Nephron (organoid): ENCODE data around the gene VPS41.

ENCODE experiments used
- H3K27ac Mint-ChIP-seq, 3 experiments: 2 replicates each; pipeline ENCODE4 v1.8.0; 2020; ENCODE audit warnings: mixed read lengths in 3 of 3, mild to moderate bottlenecking in 2 of 3, moderate library complexity in 1 of 3
- H3K27me3 Mint-ChIP-seq: 2 replicates; pipeline ENCODE4 v1.8.0; 2021; ENCODE audit warnings: low read depth, mild to moderate bottlenecking, moderate library complexity, mixed read lengths
- H3K36me3 Mint-ChIP-seq: 2 replicates; pipeline ENCODE4 v1.8.0; 2020; ENCODE audit warnings: low read depth, mixed read lengths
- H3K4me1 Mint-ChIP-seq: 2 replicates; pipeline ENCODE4 v1.8.0; 2020; ENCODE audit warnings: mixed read lengths
- H3K4me3 Mint-ChIP-seq, 3 experiments: 2 replicates each; pipeline ENCODE4 v1.8.0; 2020; ENCODE audit warnings: mild to moderate bottlenecking in 3 of 3, mixed read lengths in 3 of 3, moderate library complexity in 2 of 3
- H3K9me3 Mint-ChIP-seq: 2 replicates; pipeline ENCODE4 v1.8.0; 2020; ENCODE audit warnings: mixed read lengths
- CTCF ChIP-seq, 3 experiments: fragments of 200-600 bp; sonication (generic); IDR thresholded peaks; one replicate each; pipeline ENCODE4 v1.5.0; 2021; ENCODE audit warnings: antibody characterized with exemption in 3 of 3; ENCODE audit not compliant: unreplicated experiment in 3 of 3

The VPS41 gene

GRCh38 chr7:38846280-38846679 is 62.7 kb downstream of the VPS41 start:
- H3K4me1 Mint-ChIP-seq, result no peaks in the 10 kb centered on the region
- no peak for TF ChIP-seq CTCF (IDR thresholded peaks at IDR 0.05; ENCODE audit: unreplicated experiment in 3 of 3)
- H3K27me3 Mint-ChIP-seq, result no peaks in the 10 kb centered on the region
- H3K9me3 Mint-ChIP-seq, result no peaks in the 10 kb centered on the region
- no peaks in the 10 kb centered on the region for H3K36me3 Mint-ChIP-seq
- no peak overlapping the region for H3K4me3 Mint-ChIP-seq
- no peak overlapping the region for H3K27ac Mint-ChIP-seq

DNA sequence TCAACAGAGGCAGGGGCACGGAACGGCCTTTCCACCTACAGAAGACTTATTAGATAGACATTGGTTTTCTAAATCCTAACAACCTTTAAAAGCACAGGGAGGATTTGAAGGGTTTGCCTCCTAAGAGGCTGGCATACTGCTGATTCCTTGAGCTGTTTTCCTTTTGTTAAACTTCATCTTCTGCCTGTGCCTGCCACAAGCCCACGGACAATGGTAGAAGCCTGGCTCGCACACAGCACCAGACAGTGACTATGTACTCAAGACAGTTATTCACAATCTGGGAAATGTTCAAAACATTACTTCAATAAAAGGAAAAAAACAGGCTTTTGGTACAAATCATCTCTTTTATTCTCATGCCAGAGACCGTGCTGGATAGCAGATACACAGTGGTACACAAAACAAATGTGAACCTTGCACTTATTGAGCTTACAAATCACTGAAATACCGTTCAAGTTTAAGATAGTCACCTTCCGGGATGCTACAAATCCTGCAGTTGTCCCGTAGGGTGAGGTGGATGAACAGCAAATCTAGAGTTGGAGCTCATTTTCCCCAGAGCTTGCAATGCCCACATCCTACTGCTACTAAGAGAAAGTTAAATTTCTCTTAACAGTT is 63.9 kb downstream of the VPS41 start:
- no peaks in the 10 kb centered on the region for H3K9me3 Mint-ChIP-seq
- H3K4me3 Mint-ChIP-seq, result no peak overlapping the region
- TF ChIP-seq CTCF (IDR thresholded peaks at IDR 0.05; ENCODE audit: unreplicated experiment in 3 of 3), result no peak
- H3K27me3 Mint-ChIP-seq, result no peaks in the 10 kb centered on the region
- no peak overlapping the region for H3K27ac Mint-ChIP-seq
- no peaks in the 10 kb centered on the region for H3K36me3 Mint-ChIP-seq
- H3K4me1 Mint-ChIP-seq, result peaks cover 2% of the 10 kb centered on the region

DNA sequence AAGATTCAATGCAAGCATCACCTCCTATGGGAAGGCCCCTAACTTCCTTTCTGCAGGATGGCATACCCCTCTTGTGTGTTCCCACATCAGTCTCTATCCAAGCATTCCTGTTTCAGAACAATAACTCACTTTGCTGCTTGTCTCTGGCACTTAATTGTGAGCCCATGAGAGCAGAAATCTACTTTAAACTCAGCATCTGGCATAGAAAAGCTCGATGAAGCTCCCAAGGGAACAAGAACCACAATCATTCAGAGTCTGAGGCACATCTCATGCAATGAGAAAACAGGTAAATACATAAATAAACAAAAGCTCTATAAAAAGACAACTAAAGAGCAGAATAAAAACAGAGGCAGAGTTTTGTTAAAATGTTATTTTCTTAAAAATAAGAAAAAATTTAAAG is 66.2 kb downstream of the VPS41 start:
- H3K4me1 Mint-ChIP-seq, result peaks cover 6% of the 10 kb centered on the region
- no peak for TF ChIP-seq CTCF (IDR thresholded peaks at IDR 0.05; ENCODE audit: unreplicated experiment in 3 of 3)
- H3K4me3 Mint-ChIP-seq, result no peak overlapping the region
- no peaks in the 10 kb centered on the region for H3K9me3 Mint-ChIP-seq
- no peak overlapping the region for H3K27ac Mint-ChIP-seq
- H3K27me3 Mint-ChIP-seq, result no peaks in the 10 kb centered on the region
- H3K36me3 Mint-ChIP-seq, result no peaks in the 10 kb centered on the region

DNA sequence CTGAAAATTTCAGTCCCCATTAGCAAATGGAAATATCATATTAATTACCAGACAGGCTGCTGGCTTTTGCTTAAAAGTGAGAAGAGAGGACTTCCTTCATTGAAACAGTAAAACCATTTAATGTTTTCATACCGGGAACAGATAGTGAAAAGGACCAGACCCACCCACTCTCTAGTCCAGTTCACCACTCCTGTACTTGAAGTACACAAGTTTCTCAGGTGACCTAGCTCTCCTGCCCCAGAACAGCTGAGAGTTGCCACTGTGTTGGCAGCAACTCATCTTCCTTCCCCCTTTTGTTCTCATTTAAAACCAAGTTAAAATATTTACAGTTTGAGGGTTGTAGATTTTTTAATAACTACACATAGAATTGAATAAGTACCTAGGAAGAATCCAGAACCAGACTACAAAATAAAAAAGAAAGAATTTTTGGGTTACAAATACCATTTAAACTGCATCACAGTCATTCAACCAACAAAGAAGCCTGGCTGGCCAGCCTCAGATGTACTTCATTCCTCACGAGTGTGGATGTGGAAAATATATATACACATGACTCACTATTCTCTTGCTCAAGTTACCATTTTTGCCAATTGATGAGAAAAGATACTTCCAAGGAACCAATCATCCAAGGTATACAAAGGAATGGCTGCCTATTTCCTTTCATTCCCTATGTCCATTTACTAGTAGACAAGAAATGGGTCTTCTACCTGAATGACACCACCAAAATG is 68.1 kb downstream of the VPS41 start:
- no peak overlapping the region for H3K4me3 Mint-ChIP-seq
- TF ChIP-seq CTCF (IDR thresholded peaks at IDR 0.05; ENCODE audit: unreplicated experiment in 3 of 3), result no peak

GRCh38 chr7:38839851-38840250 is 69.1 kb downstream of the VPS41 start:
- H3K36me3 Mint-ChIP-seq, result no peaks in the 10 kb centered on the region
- no peak overlapping the region for H3K27ac Mint-ChIP-seq
- no peak for TF ChIP-seq CTCF (IDR thresholded peaks at IDR 0.05; ENCODE audit: unreplicated experiment in 3 of 3)
- peaks cover 6% of the 10 kb centered on the region for H3K4me1 Mint-ChIP-seq
- no peak overlapping the region for H3K4me3 Mint-ChIP-seq
- no peaks in the 10 kb centered on the region for H3K9me3 Mint-ChIP-seq
- no peaks in the 10 kb centered on the region for H3K27me3 Mint-ChIP-seq

More for the DNA sequence above, 68.1 kb downstream of the VPS41 start:
- peaks cover 6% of the 10 kb centered on the region for H3K4me1 Mint-ChIP-seq
- H3K9me3 Mint-ChIP-seq, result no peaks in the 10 kb centered on the region
- H3K27me3 Mint-ChIP-seq, result no peaks in the 10 kb centered on the region
- no peak overlapping the region for H3K27ac Mint-ChIP-seq
- H3K36me3 Mint-ChIP-seq, result no peaks in the 10 kb centered on the region
